ENCODE measurements around the gene MINK1. TPM values are rescaled to one million over a fixed set of nuclear protein-coding genes. Genes with fewer than 3 reads are reported as not detected.

MINK1 gene
- total RNA-seq, 1 donor = 38.0 TPM

DNA sequence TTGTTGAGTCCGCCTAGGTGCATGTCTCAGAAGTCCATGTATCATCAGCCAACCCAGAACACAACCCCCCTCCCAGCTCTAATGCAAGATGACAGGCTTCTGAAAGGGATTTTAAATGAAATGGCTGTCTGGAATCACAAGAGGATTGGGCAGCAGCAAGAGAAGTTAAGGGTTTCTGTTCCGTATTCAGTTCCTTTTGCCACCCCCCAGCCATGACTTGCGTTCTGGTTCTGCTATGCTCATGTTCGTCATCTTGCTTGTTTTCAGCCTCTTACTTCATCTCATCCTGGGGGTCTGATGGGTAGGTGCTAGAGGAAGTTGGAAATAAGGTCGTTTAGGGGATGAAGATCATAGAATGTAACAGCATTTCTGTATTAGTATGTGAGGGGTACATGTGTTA is 12.0 kb downstream of the MINK1 start:
- DNase-seq (ENCODE audit: low read depth) = no peak
- TF ChIP-seq, protein P1, sequence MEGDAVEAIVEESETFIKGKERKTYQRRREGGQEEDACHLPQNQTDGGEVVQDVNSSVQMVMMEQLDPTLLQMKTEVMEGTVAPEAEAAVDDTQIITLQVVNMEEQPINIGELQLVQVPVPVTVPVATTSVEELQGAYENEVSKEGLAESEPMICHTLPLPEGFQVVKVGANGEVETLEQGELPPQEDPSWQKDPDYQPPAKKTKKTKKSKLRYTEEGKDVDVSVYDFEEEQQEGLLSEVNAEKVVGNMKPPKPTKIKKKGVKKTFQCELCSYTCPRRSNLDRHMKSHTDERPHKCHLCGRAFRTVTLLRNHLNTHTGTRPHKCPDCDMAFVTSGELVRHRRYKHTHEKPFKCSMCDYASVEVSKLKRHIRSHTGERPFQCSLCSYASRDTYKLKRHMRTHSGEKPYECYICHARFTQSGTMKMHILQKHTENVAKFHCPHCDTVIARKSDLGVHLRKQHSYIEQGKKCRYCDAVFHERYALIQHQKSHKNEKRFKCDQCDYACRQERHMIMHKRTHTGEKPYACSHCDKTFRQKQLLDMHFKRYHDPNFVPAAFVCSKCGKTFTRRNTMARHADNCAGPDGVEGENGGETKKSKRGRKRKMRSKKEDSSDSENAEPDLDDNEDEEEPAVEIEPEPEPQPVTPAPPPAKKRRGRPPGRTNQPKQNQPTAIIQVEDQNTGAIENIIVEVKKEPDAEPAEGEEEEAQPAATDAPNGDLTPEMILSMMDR (IDR thresholded peaks at IDR 0.05; ENCODE audit: insufficient read depth, low read depth, low read length) = no peak
- H3K4me3 ChIP-seq (ENCODE audit: low read depth, low read length) = no peak overlapping the region

DNA sequence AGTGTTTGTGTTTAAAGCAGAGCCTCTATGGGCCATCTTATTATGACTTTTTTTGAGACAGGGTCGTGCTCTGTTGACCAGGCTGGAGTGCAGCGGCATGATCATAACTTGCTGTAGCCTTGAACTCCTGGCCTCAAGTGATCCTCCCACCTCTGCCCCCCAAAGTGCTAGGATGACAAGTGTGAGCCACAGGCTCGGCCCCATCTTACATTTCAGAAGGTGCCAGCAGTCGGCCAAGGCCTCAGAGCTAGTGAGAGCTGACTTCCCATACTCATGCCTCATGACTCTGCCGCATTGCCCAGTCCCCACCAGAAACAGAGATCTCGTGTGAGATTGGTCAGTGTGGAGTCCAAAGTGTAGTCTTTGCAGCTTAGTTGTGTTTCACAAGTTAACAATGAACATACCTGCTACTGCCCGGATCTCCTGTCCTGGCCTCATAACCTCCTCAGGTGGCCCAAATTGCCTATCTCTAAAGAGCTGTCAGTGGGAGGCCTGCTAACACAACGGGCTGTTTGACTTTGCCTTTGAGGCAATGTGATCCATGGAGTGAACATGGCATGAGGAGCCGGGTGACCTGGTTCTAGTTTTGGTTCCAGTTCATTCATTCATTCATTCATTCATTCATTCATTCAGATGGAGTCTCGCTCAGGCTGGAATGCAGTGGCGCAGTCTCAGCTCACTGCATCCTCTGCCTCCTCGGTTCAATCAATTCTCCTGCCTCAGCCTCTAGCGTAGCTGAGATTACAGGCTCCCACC is 13.7 kb downstream of the MINK1 start:
- no peak for DNase-seq (ENCODE audit: low read depth)
- TF ChIP-seq, protein P1 (IDR thresholded peaks at IDR 0.05; ENCODE audit: insufficient read depth, low read depth, low read length) = no peak
- no peak overlapping the region for H3K4me3 ChIP-seq (ENCODE audit: low read depth, low read length)

DNA sequence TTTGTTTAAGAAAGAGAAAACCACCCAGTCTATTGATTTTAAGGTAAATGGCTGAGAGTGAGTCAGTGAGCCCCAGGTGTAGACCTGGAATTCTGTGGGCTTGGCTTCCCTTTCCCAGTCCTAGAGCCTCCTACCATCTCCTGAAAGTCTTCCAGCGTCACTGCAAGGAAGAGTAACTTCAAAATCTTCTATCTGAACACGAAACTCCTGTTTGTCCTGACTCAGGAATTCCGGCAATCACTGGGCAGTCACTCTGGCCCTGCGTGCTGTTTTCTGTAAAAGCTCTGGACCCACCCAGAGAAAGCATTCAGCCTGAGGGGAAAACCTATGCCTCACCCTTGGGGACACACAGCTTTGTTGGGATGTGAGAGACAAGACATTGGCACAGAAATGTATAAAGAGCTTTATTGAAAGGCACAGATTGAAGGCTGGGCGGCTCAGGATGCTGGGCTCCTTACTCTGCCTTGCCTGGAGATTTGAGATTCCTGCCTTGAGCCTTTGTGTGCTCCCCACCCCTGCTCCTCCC is 15.9 kb downstream of the MINK1 start:
- no peak for DNase-seq (ENCODE audit: low read depth)
- TF ChIP-seq, protein P1 (IDR thresholded peaks at IDR 0.05; ENCODE audit: insufficient read depth, low read depth, low read length) = no peak
- H3K4me3 ChIP-seq (ENCODE audit: low read depth, low read length) = no peak overlapping the region

DNA sequence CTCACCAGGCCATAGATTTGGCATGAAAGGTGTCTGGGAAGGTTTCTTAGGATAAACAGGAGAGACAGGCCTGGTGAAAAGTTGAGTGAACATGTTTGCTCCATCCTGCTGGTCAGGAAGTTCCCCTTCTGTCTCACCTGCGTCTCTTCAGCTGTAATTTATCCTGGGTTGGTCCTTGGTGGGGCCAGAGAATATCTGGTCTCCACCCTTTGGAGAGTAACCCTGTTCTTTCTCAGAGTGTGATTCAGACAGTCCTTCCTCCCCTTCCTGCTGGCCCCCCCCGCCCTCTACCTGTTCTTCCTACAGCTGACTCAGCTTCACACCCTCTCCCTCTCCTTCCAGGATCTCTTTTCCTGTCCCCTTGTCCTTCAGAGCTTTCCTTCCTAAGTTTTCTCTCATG is 17.1 kb downstream of the MINK1 start:
- TF ChIP-seq, protein P1 (IDR thresholded peaks at IDR 0.05; ENCODE audit: insufficient read depth, low read depth, low read length) = no peak
- DNase-seq (ENCODE audit: low read depth) = no peak
- H3K4me3 ChIP-seq (ENCODE audit: low read depth, low read length) = no peak overlapping the region

DNA sequence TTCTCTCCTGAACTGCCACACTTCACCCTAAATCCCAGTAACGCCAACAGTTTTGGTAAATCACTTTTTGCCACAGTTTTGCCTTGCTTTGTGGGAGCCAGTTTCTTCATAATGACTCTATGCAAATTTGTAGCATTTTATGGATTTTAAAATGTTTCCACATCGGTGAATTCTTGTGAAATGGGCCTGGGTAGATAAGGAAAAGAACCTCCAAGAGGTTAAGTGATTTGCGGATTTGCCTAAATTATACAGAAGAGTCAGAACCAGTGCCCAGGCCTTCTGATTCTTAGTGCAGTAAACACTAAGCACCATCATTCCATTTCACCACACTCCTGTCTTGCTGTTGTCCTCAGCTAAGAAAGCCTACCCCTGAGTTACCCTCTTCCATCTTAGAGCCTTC is 17.9 kb downstream of the MINK1 start:
- no peak overlapping the region for H3K4me3 ChIP-seq (ENCODE audit: low read depth, low read length)
- TF ChIP-seq, protein P1 (IDR thresholded peaks at IDR 0.05; ENCODE audit: insufficient read depth, low read depth, low read length) = no peak
- DNase-seq (ENCODE audit: low read depth) = no peak

DNA sequence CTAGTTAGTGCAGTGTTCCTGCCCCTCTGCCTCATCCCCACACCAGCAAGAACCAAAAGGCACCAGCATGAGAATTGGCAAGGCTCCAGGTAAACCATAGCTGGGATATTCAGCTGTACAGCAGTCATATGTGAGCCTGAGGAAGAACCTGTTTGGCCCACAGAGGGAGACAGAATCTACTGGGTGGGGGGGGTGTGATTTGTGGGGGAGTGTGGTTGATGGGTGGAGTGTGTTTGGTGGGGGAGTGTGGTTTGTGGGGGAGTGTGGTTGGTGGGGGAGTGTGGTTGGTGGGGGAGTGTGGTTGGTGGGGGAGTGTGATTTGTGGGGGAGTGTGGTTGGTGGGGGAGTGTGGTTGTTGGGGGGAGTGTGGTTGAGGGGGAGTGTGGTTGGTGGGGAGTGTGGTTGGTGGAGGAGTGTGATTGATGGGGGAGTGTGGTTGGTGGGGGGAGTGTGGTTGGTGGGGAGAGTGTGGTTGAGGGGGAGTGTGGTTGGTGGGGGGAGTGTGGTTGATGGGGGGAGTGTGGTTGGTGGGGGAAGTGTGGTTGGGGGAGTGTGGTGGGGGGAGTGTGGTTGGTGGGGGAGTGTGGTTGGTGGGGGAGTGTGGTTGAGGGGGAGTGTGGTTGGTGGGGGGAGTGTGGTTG is 19.5 kb downstream of the MINK1 start:
- TF ChIP-seq, protein P1 (IDR thresholded peaks at IDR 0.05; ENCODE audit: insufficient read depth, low read depth, low read length) = no peak
- peak; percentile 43 for DNase-seq (ENCODE audit: low read depth)

More for the DNA sequence above, 19.5 kb downstream of the MINK1 start:
- H3K4me3 ChIP-seq (ENCODE audit: low read depth, low read length) = no peak overlapping the region
